Breast epithelium (tissue), 4 donors: ENCODE measurements around the gene FKBP4. TPM values are rescaled to one million over a fixed set of nuclear protein-coding genes. Genes with fewer than 3 reads are reported as not detected.
A peak's percentile ranks its signal among the peaks of the same experiment; 100 is the strongest.

Source experiments
- DNase-seq, 2 donors: peaks; one replicate each; pipeline ENCODE4 v3.0.0-alpha.2; 2019; ENCODE audit warnings: low spot score in 2 of 2
- H3K27ac ChIP-seq, 2 donors: fragments of 200-600 bp; sonication (generic) in 1 of 2; one replicate each; pipeline ENCODE4 v1.5.1; 2016 to 2019; ENCODE audit warnings: mild to moderate bottlenecking in 1 of 2
- H3K27me3 ChIP-seq, 2 donors: fragments of 200-600 bp; sonication (generic) in 1 of 2; one replicate each; pipeline versions ENCODE4 v1.5.1 to v1.6.0; 2017 to 2019; ENCODE audit warnings: control low read depth in 1 of 2, mild to moderate bottlenecking in 1 of 2
- H3K36me3 ChIP-seq: fragments of 200-600 bp; one replicate; pipeline ENCODE4 v1.5.1; 2019
- H3K4me1 ChIP-seq, 2 donors: fragments of 200-600 bp; sonication (generic); one replicate each; pipeline ENCODE4 v1.5.1; 2016 to 2019; ENCODE audit warnings: control low read depth in 1 of 2
- H3K4me3 ChIP-seq, 3 donors: fragments of 200-600 bp; sonication (generic); 1 replicate in 2 of 3; 2 replicates in 1 of 3; pipeline ENCODE4 v1.5.1; 2016 to 2019; ENCODE audit warnings: mild to moderate bottlenecking in 3 of 3, moderate library complexity in 2 of 3
- H3K9me3 ChIP-seq, 2 donors: fragments of 200-600 bp; sonication (generic) in 1 of 2; one replicate each; pipeline ENCODE4 v1.5.1; 2016 to 2019; ENCODE audit warnings: control low read depth in 1 of 2
- CTCF ChIP-seq, 3 donors: fragments of 450-650 bp; IDR thresholded peaks; one replicate each; pipeline ENCODE4 v1.5.1; 2016 to 2017; ENCODE audit warnings: antibody characterized with exemption in 3 of 3, mild to moderate bottlenecking in 3 of 3, moderate library complexity in 3 of 3
- POLR2A ChIP-seq: fragments of 450-650 bp; IDR thresholded peaks from one replicate; pipeline ENCODE4 v1.6.1; 2016; ENCODE audit warnings: antibody characterized with exemption, mild to moderate bottlenecking, moderate library complexity
- POLR2AphosphoS5 ChIP-seq, 3 donors: sonication (generic); formaldehyde crosslinking; IDR thresholded peaks; one replicate each; pipeline ENCODE4 v1.6.1; 2017; ENCODE audit warnings: antibody characterized with exemption in 3 of 3
- intact Hi-C: fragments of 100-400 bp; cut with DNase I; formaldehyde crosslinking; loops from one replicate; pipeline ENCODE4 v1.15.1; 2023; ENCODE audit warnings: low total_unique reads
- total RNA-seq, 3 donors: library from RNA; depleted of rRNA; stranded (reverse); fragments of >200 nt; gene quantifications; one replicate each; pipeline ENCODE4 v1.1.0, GENCODE V29; 2016

FKBP4 gene
- total RNA-seq, 3 donors from 2014 or later: 30.4 to 70.8 (median 50.1) TPM

DNA sequence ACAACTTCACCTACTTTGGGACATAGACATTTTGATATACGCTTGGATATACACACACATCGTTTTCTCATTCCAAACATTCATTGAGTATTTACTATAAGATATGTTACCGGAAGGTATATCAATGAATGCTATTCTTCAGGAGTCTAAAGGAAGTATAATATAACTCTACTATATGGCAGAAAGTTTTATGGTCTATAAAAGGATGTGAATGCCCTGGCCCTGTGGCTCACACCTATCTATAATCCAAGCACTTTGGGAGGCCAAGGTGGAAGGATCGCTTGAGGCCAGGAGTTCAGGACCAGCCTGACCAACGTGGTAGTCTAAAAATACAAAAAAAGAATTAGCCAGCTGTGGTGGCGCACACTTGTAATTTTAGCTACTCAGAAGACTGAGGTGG is 34.5 kb downstream of the FKBP4 start:
- intact Hi-C loops: no loop called here
- H3K4me3 ChIP-seq: no peak overlapping the region
- no peaks in the 10 kb centered on the region for H3K9me3 ChIP-seq
- TF ChIP-seq POLR2A: no peak
- TF ChIP-seq POLR2AphosphoS5 (IDR thresholded peaks at IDR 0.05): no peak
- TF ChIP-seq CTCF (IDR thresholded peaks at IDR 0.05): no peak
- DNase-seq: no peak
- H3K27me3 ChIP-seq: no peaks in the 10 kb centered on the region
- no peak overlapping the region for H3K27ac ChIP-seq
- peaks cover 6% of the 10 kb centered on the region for H3K36me3 ChIP-seq
- H3K4me1 ChIP-seq: no peaks in the 10 kb centered on the region

DNA sequence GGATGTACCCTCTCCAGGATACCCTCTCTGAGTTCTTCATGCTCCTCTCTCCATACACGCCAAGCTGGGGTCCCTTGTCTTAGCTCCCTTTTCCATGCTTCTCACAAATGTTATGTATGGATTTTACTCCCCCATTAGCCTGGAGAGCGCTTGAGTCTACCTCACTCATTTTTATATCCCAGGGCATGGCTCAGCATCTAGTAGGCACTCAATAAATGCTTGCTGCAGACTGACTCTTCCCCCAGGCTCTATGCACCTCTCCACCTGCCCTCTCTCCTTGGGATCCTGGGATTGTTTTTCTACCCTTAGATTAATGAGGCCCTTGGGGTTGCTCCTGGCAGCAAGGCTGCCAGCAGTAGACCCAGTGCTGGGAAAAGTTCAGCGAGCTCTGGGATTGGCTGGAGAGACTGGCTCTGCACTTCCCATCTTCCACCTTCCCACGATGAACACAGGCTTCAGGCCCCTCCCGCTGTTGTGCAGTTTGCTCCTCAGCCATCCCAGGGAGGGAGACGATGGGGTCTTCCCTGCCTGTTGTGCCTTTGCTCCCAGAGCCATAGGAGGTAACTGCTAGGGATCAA is 37.9 kb downstream of the FKBP4 start:
- TF ChIP-seq CTCF (IDR thresholded peaks at IDR 0.05) (no peak), POLR2AphosphoS5 (IDR thresholded peaks at IDR 0.05) (no peak), POLR2A (no peak)
- intact Hi-C loops: no loop called here

GRCh38 chr12:2833327-2833726 is 38.6 kb downstream of the FKBP4 start:
- Histone ChIP-seq H3K4me3 (peak overlapping the region in 1 of 3 donors; percentile 0), H3K9me3 (no peaks in the 10 kb centered on the region), H3K4me1 (no peaks in the 10 kb centered on the region), H3K27ac (peak overlapping the region in 1 of 2 donors; percentile 62), H3K27me3 (no peaks in the 10 kb centered on the region), H3K36me3 (no peaks in the 10 kb centered on the region)
- TF ChIP-seq CTCF (IDR thresholded peaks at IDR 0.05): no peak
- no peak for TF ChIP-seq POLR2A
- no peak for DNase-seq
- intact Hi-C loops: no loop called here

More for the DNA sequence above, 37.9 kb downstream of the FKBP4 start:
- H3K27me3 ChIP-seq: no peaks in the 10 kb centered on the region
- no peaks in the 10 kb centered on the region for H3K4me1 ChIP-seq
- peak overlapping the region in 1 of 2 donors; percentile 62 for H3K27ac ChIP-seq
- H3K4me3 ChIP-seq: no peak overlapping the region
- H3K9me3 ChIP-seq: no peaks in the 10 kb centered on the region
- no peaks in the 10 kb centered on the region for H3K36me3 ChIP-seq
- no peak for DNase-seq

- H3K4me1 ChIP-seq: no peaks in the 10 kb centered on the region
- TF ChIP-seq POLR2AphosphoS5 (IDR thresholded peaks at IDR 0.05) (no peak), POLR2A (no peak), CTCF (IDR thresholded peaks at IDR 0.05) (no peak)
- no peaks in the 10 kb centered on the region for H3K27me3 ChIP-seq
- H3K36me3 ChIP-seq: no peaks in the 10 kb centered on the region
- peak overlapping the region in 1 of 2 donors; percentile 62 for H3K27ac ChIP-seq
- H3K4me3 ChIP-seq: peak overlapping the region in 2 of 3 donors; percentile 42 to 58
- intact Hi-C loops: no loop called here
- no peaks in the 10 kb centered on the region for H3K9me3 ChIP-seq
- DNase-seq: no peak
Observed at GRCh38 chr12:2833810-2834209, 39.0 kb downstream of the FKBP4 start.

DNA sequence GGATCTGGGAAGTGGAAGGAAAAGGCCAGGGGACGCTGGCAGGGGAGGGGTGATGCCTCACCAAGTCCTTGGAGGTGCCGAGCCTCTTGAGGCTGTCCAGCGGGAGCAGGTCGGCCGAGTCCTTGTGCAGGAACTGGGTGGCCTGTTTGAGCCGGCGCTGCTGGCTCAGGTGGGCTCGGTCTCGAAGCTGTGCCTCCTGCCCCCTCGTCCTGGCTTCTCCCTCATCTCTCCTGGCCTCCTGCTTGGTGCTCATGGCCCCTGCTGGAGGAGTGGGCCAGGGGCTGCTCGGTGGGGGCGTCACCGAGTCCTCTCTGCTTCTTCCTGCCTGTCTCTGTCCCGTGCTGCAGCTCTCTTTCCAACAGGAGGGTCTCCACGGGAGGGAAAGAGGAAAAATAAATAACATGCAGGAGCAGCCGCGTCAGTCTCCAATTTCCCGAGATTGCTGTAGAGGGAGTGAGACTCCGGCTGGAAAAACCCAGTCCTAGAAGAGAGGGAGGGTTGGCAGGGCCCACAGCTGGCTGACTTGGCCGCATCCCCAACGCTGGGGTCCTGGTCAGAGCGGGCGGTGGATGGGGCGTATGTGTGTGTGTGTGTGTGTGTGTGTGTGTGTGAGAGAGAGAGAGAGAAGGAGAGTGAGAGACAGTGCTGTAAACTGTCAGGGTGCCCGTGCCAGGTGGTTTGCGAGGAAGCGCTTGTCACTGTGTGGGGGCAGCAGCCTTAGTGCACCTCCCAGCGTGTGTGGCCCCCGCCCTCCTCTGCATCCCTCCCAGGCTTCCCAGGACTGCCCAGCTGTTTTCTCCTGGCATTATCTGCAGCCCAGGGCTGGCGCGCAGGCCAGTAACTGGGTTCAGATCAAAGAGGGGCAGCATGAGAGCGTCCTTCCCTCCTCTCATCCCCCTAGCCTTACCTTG is 40.1 kb downstream of the FKBP4 start, which contains the start of gene NRIP2:
Gene NRIP2 (minus strand): TSS at position 455 of the 911 bp plus-strand sequence. CDS start 52 bp downstream, at position 403.
- H3K27me3 ChIP-seq: no peaks in the 10 kb centered on the region
- intact Hi-C loops: no loop called here
- no peak for DNase-seq
- TF ChIP-seq POLR2AphosphoS5 (IDR thresholded peaks at IDR 0.05) (no peak), CTCF (IDR thresholded peaks at IDR 0.05) (no peak), POLR2A (no peak)
- peak within 1 kb of the TSS in 1 of 2 donors; percentile 62 for H3K27ac ChIP-seq
- H3K9me3 ChIP-seq: no peaks in the 10 kb centered on the region
- H3K4me3 ChIP-seq: peak within 1 kb of the TSS in 2 of 3 donors; percentile 42 to 58
- no peaks in the 10 kb centered on the region for H3K36me3 ChIP-seq
- H3K4me1 ChIP-seq: no peaks in the 10 kb centered on the region
